Liver (tissue), 9 donors: ENCODE measurements around the gene CCDC78. TPM values are rescaled to one million over a fixed set of nuclear protein-coding genes. Genes with fewer than 3 reads are reported as not detected.

Experiments
- DNase-seq: peaks from one replicate; pipeline ENCODE4 v3.0.0-alpha.2; 2017; ENCODE audit warnings: low spot score
- H3K27ac ChIP-seq, 2 donors: one replicate each; pipeline ENCODE4 v1.7.0; 2013; ENCODE audit warnings: inconsistent platforms in 2 of 2, low read length in 2 of 2, control low read depth in 1 of 2, low read depth in 1 of 2, mild to moderate bottlenecking in 1 of 2
- H3K27me3 ChIP-seq, 4 donors: one replicate each; pipeline versions ENCODE4 v1.6.1 to v1.7.0; 2013; ENCODE audit warnings: low read length in 3 of 4, inconsistent platforms in 1 of 4, mild to moderate bottlenecking in 1 of 4, moderate library complexity in 1 of 4; ENCODE audit not compliant: control insufficient read depth in 4 of 4, insufficient read depth in 4 of 4
- H3K36me3 ChIP-seq, 4 donors: one replicate each; pipeline versions ENCODE4 v1.6.1 to v1.7.0; 2013; ENCODE audit warnings: low read length in 3 of 4, mild to moderate bottlenecking in 3 of 4, low read depth in 1 of 4, moderate library complexity in 1 of 4; ENCODE audit not compliant: control insufficient read depth in 4 of 4, insufficient read depth in 3 of 4
- H3K4me1 ChIP-seq, 4 donors: one replicate each; pipeline versions ENCODE4 v1.6.1 to v1.7.0; 2013; ENCODE audit warnings: low read length in 3 of 4, mild to moderate bottlenecking in 3 of 4, moderate library complexity in 1 of 4; ENCODE audit not compliant: control insufficient read depth in 4 of 4, insufficient read depth in 4 of 4
- H3K4me3 ChIP-seq, 3 donors: one replicate each; pipeline versions ENCODE4 v1.6.1 to v1.7.0; 2013; ENCODE audit warnings: low read length in 3 of 3, control low read depth in 1 of 3, low read depth in 1 of 3, mild to moderate bottlenecking in 1 of 3
- H3K9ac ChIP-seq, 2 donors: one replicate each; pipeline ENCODE4 v1.7.0; 2013; ENCODE audit warnings: low read length in 2 of 2, mild to moderate bottlenecking in 2 of 2, moderate library complexity in 2 of 2, control low read depth in 1 of 2, low read depth in 1 of 2
- H3K9me3 ChIP-seq, 4 donors: one replicate each; pipeline versions ENCODE4 v1.6.1 to v1.7.0; 2013; ENCODE audit warnings: low read length in 3 of 4; ENCODE audit not compliant: control insufficient read depth in 4 of 4
- ATF3 ChIP-seq: IDR thresholded peaks from 2 replicates; pipeline ENCODE4 v1.6.1; 2016; ENCODE audit warnings: antibody characterized with exemption
- CTCF ChIP-seq: fragments of 150-350 bp; IDR thresholded peaks from 2 replicates; pipeline ENCODE4 v1.5.1; 2017; ENCODE audit warnings: improper control_type of control experiment, low read depth, low read length; ENCODE audit not compliant: missing input control
- EGR1 ChIP-seq, 2 donors: IDR thresholded peaks; 2 replicates each; pipeline ENCODE4 v1.6.1; 2016 to 2018; ENCODE audit warnings: antibody characterized with exemption in 2 of 2, low read depth in 2 of 2
- FOXA1 ChIP-seq: IDR thresholded peaks from 2 replicates; pipeline ENCODE4 v1.6.1; 2016; ENCODE audit warnings: antibody characterized with exemption
- GABPA ChIP-seq, 2 donors: IDR thresholded peaks in 1 of 2; conservative IDR thresholded peaks in 1 of 2; 2 replicates each; pipeline ENCODE4 v1.6.1; 2016; ENCODE audit warnings: antibody characterized with exemption in 2 of 2, mild to moderate bottlenecking in 1 of 2, moderate library complexity in 1 of 2
- HNF4A ChIP-seq, 2 donors: conservative IDR thresholded peaks; 2 replicates each; pipeline ENCODE4 v1.6.1; 2016; ENCODE audit warnings: antibody characterized with exemption in 2 of 2, mild to moderate bottlenecking in 2 of 2
- HNF4G ChIP-seq: IDR thresholded peaks from 2 replicates; pipeline ENCODE4 v1.6.1; 2016; ENCODE audit warnings: antibody characterized with exemption
- NR2F2 ChIP-seq: IDR thresholded peaks from 2 replicates; pipeline ENCODE4 v1.6.1; 2016; ENCODE audit warnings: antibody characterized with exemption
- RAD21 ChIP-seq, 2 donors: IDR thresholded peaks; 2 replicates each; pipeline ENCODE4 v1.6.1; 2016; ENCODE audit warnings: antibody characterized with exemption in 2 of 2, mild to moderate bottlenecking in 2 of 2
- REST ChIP-seq: IDR thresholded peaks from 2 replicates; pipeline ENCODE4 v1.6.1; 2016; ENCODE audit warnings: antibody characterized with exemption, mild to moderate bottlenecking
- RXRA ChIP-seq, 2 donors: IDR thresholded peaks; 2 replicates each; pipeline ENCODE4 v1.6.1; 2017 to 2018; ENCODE audit warnings: antibody characterized with exemption in 2 of 2, mild to moderate bottlenecking in 1 of 2
- SP1 ChIP-seq: IDR thresholded peaks from 2 replicates; pipeline ENCODE4 v1.6.1; 2018; ENCODE audit warnings: antibody characterized with exemption, mild to moderate bottlenecking
- TAF1 ChIP-seq: conservative IDR thresholded peaks from 2 replicates; pipeline ENCODE4 v1.6.1; 2016; ENCODE audit warnings: antibody characterized with exemption, mild to moderate bottlenecking
- YY1 ChIP-seq: IDR thresholded peaks from 2 replicates; pipeline ENCODE4 v1.6.1; 2016; ENCODE audit warnings: antibody characterized with exemption, mild to moderate bottlenecking
- ZBTB33 ChIP-seq: IDR thresholded peaks from 2 replicates; pipeline ENCODE4 v1.6.1; 2016; ENCODE audit warnings: antibody characterized with exemption
- WGBS: extraction: QIAGEN DNeasy Blood & Tissue Kit; methylation state at CpG from one replicate; pipeline ENCODE4 v1.1.7; 2013; 5-methylcytosine and 5-hydroxymethylcytosine counted together
- polyA plus RNA-seq, 2 donors: library from polyadenylated mRNA; stranded (reverse) in 1 of 2; unstranded in 1 of 2; fragments of 200-250 nt in 1 of 2; fragments of >200 nt in 1 of 2; fragmentation: Nextera tagmentation in 1 of 2; extraction: Ambion mirVana in 1 of 2; gene quantifications; one replicate each; pipeline versions ENCODE4 v1.2.1 to v1.2.3, GENCODE V29; 2013 to 2015
- total RNA-seq, 2 donors: library from RNA; depleted of rRNA; stranded (reverse); fragments of >200 nt; gene quantifications; one replicate each; pipeline ENCODE4 v1.2.3, GENCODE V29; 2014
- donor health status: healthy.
- donor health status: healthy.
- donor health status: healthy.
- donor health status: healthy.
- donor health status: healthy.

Gene CCDC78
- total and polyA plus RNA-seq, 4 donors: 0.05 to 0.28 (median 0.08) TPM; not detected in 1

GRCh38 chr16:732936-733335 is 6.7 kb upstream of the CCDC78 start:
- no peak overlapping the region for H3K4me3 ChIP-seq
- no peak overlapping the region for H3K27ac ChIP-seq
- DNase-seq: no peak
- H3K4me1 ChIP-seq: peaks cover 0 to 6% (median 4%) of the 10 kb centered on the region in 4 donors
- peaks cover 12 to 56% (median 14%) of the 10 kb centered on the region in 4 donors for H3K36me3 ChIP-seq
- no peak for TF ChIP-seq TAF1
- no peak for TF ChIP-seq EGR1 (IDR thresholded peaks at IDR 0.05; ENCODE audit: low read depth in 2 of 2)
- no peak for TF ChIP-seq CTCF
- no peak for TF ChIP-seq ATF3
- no peak for TF ChIP-seq SP1
- no peak for TF ChIP-seq NR2F2
- WGBS: 94% methylated on average over 13 of the region's 13 CpGs
- no peaks in the 10 kb centered on the region for H3K27me3 ChIP-seq
- H3K9ac ChIP-seq: no peak overlapping the region
- no peaks in the 10 kb centered on the region for H3K9me3 ChIP-seq

- no peak overlapping the region for H3K27ac ChIP-seq
- DNase-seq: no peak
- H3K27me3 ChIP-seq: peaks cover 0 to 1% (median 0%) of the 10 kb centered on the region in 4 donors
- no peak overlapping the region for H3K4me3 ChIP-seq
- no peak for TF ChIP-seq RAD21 (IDR thresholded peaks at IDR 0.05)
- no peak for TF ChIP-seq YY1
- TF ChIP-seq ZBTB33: no peak
- TF ChIP-seq SP1: no peak
- TF ChIP-seq NR2F2: no peak
- no peak for TF ChIP-seq HNF4G
- TF ChIP-seq HNF4A (conservative IDR thresholded peaks at IDR 0.05): no peak
- TF ChIP-seq ATF3: no peak
- peaks cover 9 to 52% (median 12%) of the 10 kb centered on the region in 4 donors for H3K36me3 ChIP-seq
- H3K4me1 ChIP-seq: peaks cover 5 to 11% (median 7%) of the 10 kb centered on the region in 4 donors
- 96% methylated on average over 12 of the region's 12 CpGs for WGBS
- H3K9me3 ChIP-seq: no peaks in the 10 kb centered on the region
- H3K9ac ChIP-seq: no peak overlapping the region
These were observed 6.1 kb upstream of the CCDC78 start for GRCh38 chr16:732332-732731.

GRCh38 chr16:730666-731509 is 4.6 kb upstream of the CCDC78 start:
- DNase-seq: no peak
- no peaks in the 10 kb centered on the region for H3K9me3 ChIP-seq
- no peak overlapping the region for H3K9ac ChIP-seq
- peaks cover 8 to 19% (median 11%) of the 10 kb centered on the region in 4 donors for H3K4me1 ChIP-seq
- no peak overlapping the region for H3K4me3 ChIP-seq
- H3K27ac ChIP-seq: no peak overlapping the region
- H3K36me3 ChIP-seq: peaks cover 2 to 40% (median 9%) of the 10 kb centered on the region in 4 donors
- H3K27me3 ChIP-seq: peaks cover 0 to 2% (median 0%) of the 10 kb centered on the region in 4 donors
- WGBS: 92% methylated on average over 22 of the region's 22 CpGs
- TF ChIP-seq RXRA (IDR thresholded peaks at IDR 0.05): no peak
- no peak for TF ChIP-seq GABPA (IDR thresholded peaks at IDR 0.05 in 1 of 2, conservative IDR thresholded peaks at IDR 0.05 in 1 of 2)
- TF ChIP-seq FOXA1: no peak
- no peak for TF ChIP-seq HNF4G
- no peak for TF ChIP-seq EGR1 (IDR thresholded peaks at IDR 0.05; ENCODE audit: low read depth in 2 of 2)
- no peak for TF ChIP-seq YY1
- TF ChIP-seq NR2F2: no peak
- TF ChIP-seq RAD21 (IDR thresholded peaks at IDR 0.05): no peak
- no peak for TF ChIP-seq REST
- no peak for TF ChIP-seq SP1
- no peak for TF ChIP-seq ZBTB33
